H9 (cell line): ENCODE data around the gene ABHD16B. TPM values are rescaled to one million over a fixed set of nuclear protein-coding genes. Genes with fewer than 3 reads are reported as not detected.

Experiments
- DNase-seq: peaks from one replicate; pipeline ENCODE4 v3.0.0-alpha.2; 2017
- H2AFZ ChIP-seq: one replicate; pipeline ENCODE4 v1.6.1; 2013; ENCODE audit warnings: mild to moderate bottlenecking, low read length, control low read depth, moderate library complexity
- H2AK5ac ChIP-seq: 2 replicates; pipeline ENCODE4 v1.6.1; 2013; ENCODE audit warnings: low read length, control low read depth, mixed read lengths; ENCODE audit not compliant: insufficient read length
- H2BK120ac ChIP-seq: one replicate; pipeline ENCODE4 v1.6.1; 2013; ENCODE audit warnings: low read depth, mild to moderate bottlenecking, low read length, control low read depth, inconsistent platforms; ENCODE audit not compliant: poor library complexity, severe bottlenecking
- H2BK12ac ChIP-seq: 2 replicates; pipeline ENCODE4 v1.6.1; 2013; ENCODE audit warnings: low read length, control low read depth, mixed read lengths, low read depth; ENCODE audit not compliant: insufficient read length
- H2BK15ac ChIP-seq: 2 replicates; pipeline ENCODE4 v1.6.1; 2013; ENCODE audit warnings: low read depth, low read length, control low read depth
- H2BK20ac ChIP-seq: one replicate; pipeline ENCODE4 v1.6.1; 2013; ENCODE audit warnings: low read depth, mild to moderate bottlenecking, low read length, control low read depth, inconsistent platforms; ENCODE audit not compliant: poor library complexity, severe bottlenecking
- H2BK5ac ChIP-seq: 2 replicates; pipeline ENCODE4 v1.6.1; 2013; ENCODE audit warnings: low read length, control low read depth, mixed read lengths; ENCODE audit not compliant: insufficient read length
- H3K14ac ChIP-seq: 2 replicates; pipeline ENCODE4 v1.6.1; 2013; ENCODE audit warnings: low read length, control low read depth; ENCODE audit not compliant: insufficient read depth
- H3K18ac ChIP-seq: 2 replicates; pipeline ENCODE4 v1.6.1; 2013; ENCODE audit warnings: low read depth, mild to moderate bottlenecking, mixed read lengths, low read length, control low read depth; ENCODE audit not compliant: insufficient read length
- H3K23ac ChIP-seq: 2 replicates; pipeline ENCODE4 v1.6.1; 2013; ENCODE audit warnings: low read length, control low read depth, mixed read lengths, low read depth; ENCODE audit not compliant: insufficient read length
- H3K23me2 ChIP-seq: 2 replicates; pipeline ENCODE4 v1.6.1; 2013; ENCODE audit warnings: low read depth, mild to moderate bottlenecking, mixed read lengths, low read length, control low read depth; ENCODE audit not compliant: insufficient read length, poor library complexity, severe bottlenecking
- H3K27ac ChIP-seq: 2 replicates; pipeline ENCODE4 v1.5.1; 2013; ENCODE audit warnings: low read length, control low read depth, mixed read lengths, low read depth; ENCODE audit not compliant: insufficient read length
- H3K27me3 ChIP-seq: 2 replicates; pipeline ENCODE4 v1.6.1; 2013; ENCODE audit warnings: low read length, control low read depth, inconsistent platforms; ENCODE audit not compliant: insufficient read depth
- H3K4ac ChIP-seq: 2 replicates; pipeline ENCODE4 v1.6.1; 2013; ENCODE audit warnings: low read depth, mild to moderate bottlenecking, control low read depth, inconsistent platforms, low read length, moderate library complexity
- H3K4me1 ChIP-seq: 2 replicates; pipeline ENCODE4 v1.6.1; 2013; ENCODE audit warnings: low read length, control low read depth, inconsistent platforms; ENCODE audit not compliant: insufficient read depth
- H3K4me2 ChIP-seq: 2 replicates; pipeline ENCODE4 v1.6.1; 2013; ENCODE audit warnings: low read length, control low read depth, mixed read lengths; ENCODE audit not compliant: insufficient read length, insufficient read depth
- H3K56ac ChIP-seq: 2 replicates; pipeline ENCODE4 v1.6.1; 2013; ENCODE audit warnings: low read depth, mild to moderate bottlenecking, mixed read lengths, low read length, control low read depth; ENCODE audit not compliant: insufficient read length
- H3K79me1 ChIP-seq: 2 replicates; pipeline ENCODE4 v1.6.1; 2013; ENCODE audit warnings: low read depth, mild to moderate bottlenecking, moderate library complexity, low read length, control low read depth, inconsistent platforms; ENCODE audit not compliant: insufficient read depth, poor library complexity, severe bottlenecking
- H3K79me2 ChIP-seq: 2 replicates; pipeline ENCODE4 v1.6.1; 2013; ENCODE audit warnings: low read length, control low read depth, inconsistent platforms; ENCODE audit not compliant: insufficient read depth
- H3K9ac ChIP-seq: 2 replicates; pipeline ENCODE4 v1.6.1; 2013; ENCODE audit warnings: low read length, control low read depth, mixed read lengths; ENCODE audit not compliant: insufficient read length; ENCODE audit errors: extremely low read depth
- H3K9me3 ChIP-seq: one replicate; pipeline ENCODE4 v1.6.1; 2013; ENCODE audit warnings: low read depth, low read length, inconsistent platforms; ENCODE audit not compliant: control insufficient read depth
- H3T11ph ChIP-seq: one replicate; pipeline ENCODE4 v1.6.1; 2013; ENCODE audit warnings: mild to moderate bottlenecking, low read length, control low read depth, inconsistent platforms
- H4K20me1 ChIP-seq: one replicate; pipeline ENCODE4 v1.6.1; 2013; ENCODE audit not compliant: control insufficient read depth, insufficient read length, insufficient read depth
- H4K5ac ChIP-seq: 2 replicates; pipeline ENCODE4 v1.6.1; 2013; ENCODE audit warnings: low read depth, mild to moderate bottlenecking, mixed read lengths, low read length, control low read depth; ENCODE audit not compliant: insufficient read length
- H4K8ac ChIP-seq: replicated peaks from 2 replicates; pipeline ENCODE4 v1.6.1; 2013; ENCODE audit warnings: low read length, control low read depth, mixed read lengths, low read depth; ENCODE audit not compliant: insufficient read length
- H4K91ac ChIP-seq: 2 replicates; pipeline ENCODE4 v1.6.1; 2013; ENCODE audit warnings: low read depth, mild to moderate bottlenecking, moderate library complexity, mixed read lengths, low read length, control low read depth; ENCODE audit not compliant: insufficient read length
- H3K27ac Mint-ChIP-seq, 3 experiments: 2 replicates in 2 of 3; 3 replicates in 1 of 3; pipeline ENCODE4 v1.8.0; 2020 to 2021; ENCODE audit warnings: mixed read lengths in 3 of 3, mild to moderate bottlenecking in 1 of 3, moderate library complexity in 1 of 3
- H3K27me3 Mint-ChIP-seq: 2 replicates; pipeline ENCODE4 v1.8.0; 2021; ENCODE audit warnings: low read depth, mild to moderate bottlenecking, moderate library complexity, mixed read lengths
- H3K36me3 Mint-ChIP-seq, 3 experiments: 2 replicates in 2 of 3; 3 replicates in 1 of 3; pipeline ENCODE4 v1.8.0; 2020 to 2021; ENCODE audit warnings: low read depth in 3 of 3, mixed read lengths in 3 of 3; ENCODE audit not compliant: insufficient read depth in 1 of 3
- H3K4me1 Mint-ChIP-seq, 2 experiments: 2 replicates each; pipeline ENCODE4 v1.8.0; 2020; ENCODE audit warnings: mixed read lengths in 2 of 2
- H3K4me3 Mint-ChIP-seq, 2 experiments: 2 replicates in 1 of 2; 3 replicates in 1 of 2; pipeline ENCODE4 v1.8.0; 2020 to 2021; ENCODE audit warnings: mild to moderate bottlenecking in 2 of 2, mixed read lengths in 2 of 2, moderate library complexity in 1 of 2
- H3K9me3 Mint-ChIP-seq, 2 experiments: 2 replicates in 1 of 2; 3 replicates in 1 of 2; pipeline ENCODE4 v1.8.0; 2020; ENCODE audit warnings: mild to moderate bottlenecking in 2 of 2, mixed read lengths in 2 of 2, moderate library complexity in 1 of 2
- CTCF ChIP-seq: fragments of 200-600 bp; sonication (generic); conservative IDR thresholded peaks from 3 replicates; pipeline ENCODE4 v1.8.0; 2021; ENCODE audit warnings: antibody characterized with exemption, mild to moderate bottlenecking
- WGBS: extraction: QIAGEN DNeasy Blood & Tissue Kit; methylation state at CpG from one replicate; pipeline ENCODE4 v1.1.7; 2013; ENCODE audit warnings: missing lambda C conversion rate, low lambda C conversion rate, mixed read lengths; ENCODE audit not compliant: insufficient read length; ENCODE audit errors: extremely low coverage; 5-methylcytosine and 5-hydroxymethylcytosine counted together
- total RNA-seq: library from RNA; stranded (reverse); gene quantifications from 2 replicates; pipeline ENCODE4 v1.2.1, GENCODE V29; 2021

Gene ABHD16B
- total RNA-seq, 1 experiment from 2014 or later: not detected

GRCh38 chr20:63860325-63861051 lies 810 bp upstream of the ABHD16B start:
- 0 out of 5 replicates have a peak overlapping the region, but pooled peaks of 1 of the 2 experiments have one; percentile 26 for H3K4me3 Mint-ChIP-seq

More at GRCh38 chr20:63860325-63861051, 810 bp upstream of the ABHD16B start:
- H2BK5ac ChIP-seq: no peak overlapping the region
- H3K23me2 ChIP-seq: no peaks in the 10 kb centered on the region
- H3K27me3 Mint-ChIP-seq: peaks cover 2% of the 10 kb centered on the region; the same call in 1 of the 2 replicates
- no peak overlapping the region for H3K4ac ChIP-seq
- no peak overlapping the region for H4K8ac ChIP-seq
- H3K14ac ChIP-seq: no peak overlapping the region
- H3K36me3 Mint-ChIP-seq: peaks cover 0 to 14% (median 9%) of the 10 kb centered on the region in 3 experiments; a peak in 5 of 7 replicates
- no peak for DNase-seq
- no peaks in the 10 kb centered on the region for H3K9me3 ChIP-seq
- no peak overlapping the region for H2AK5ac ChIP-seq
- no peak for TF ChIP-seq CTCF
- H3K27ac Mint-ChIP-seq: peak overlapping the region in 1 of 3 experiments; percentile 92; a peak in 2 of 7 replicates
- no peaks in the 10 kb centered on the region for H3K79me2 ChIP-seq
- no peak overlapping the region for H2BK20ac ChIP-seq
- no peak overlapping the region for H3K56ac ChIP-seq
- H4K91ac ChIP-seq: no peak overlapping the region
- H3K9ac ChIP-seq: no peak overlapping the region
- H2BK12ac ChIP-seq: no peak overlapping the region
- H3K4me1 ChIP-seq: peaks cover 2% of the 10 kb centered on the region; the same call in 1 of the 2 replicates
- no peak overlapping the region for H3K27ac ChIP-seq
- no peak overlapping the region for H2BK120ac ChIP-seq
- H3K9me3 Mint-ChIP-seq: 0 out of 5 replicates have a peak, but pooled peaks cover 0 to 2% of the 10 kb centered on the region in 2 experiments
- H4K5ac ChIP-seq: no peak overlapping the region
- H3K18ac ChIP-seq: no peak overlapping the region
- no peak overlapping the region for H3K4me2 ChIP-seq
- no peaks in the 10 kb centered on the region for H3K27me3 ChIP-seq
- H4K20me1 ChIP-seq: no peaks in the 10 kb centered on the region
- no peak overlapping the region for H3T11ph ChIP-seq
- no CpG with 5 or more reads among the region's 17 CpGs for WGBS
- H3K23ac ChIP-seq: no peak overlapping the region
- H3K4me1 Mint-ChIP-seq: peaks cover 31 to 48% of the 10 kb centered on the region in 2 experiments
- H2BK15ac ChIP-seq: no peak overlapping the region
- H2AFZ ChIP-seq: no peak overlapping the region
- H3K79me1 ChIP-seq: no peaks in the 10 kb centered on the region
